Uterus (tissue), 4 donors: ENCODE results near the gene EHBP1L1. TPM values are rescaled to one million over a fixed set of nuclear protein-coding genes. Genes with fewer than 3 reads are reported as not detected.

ENCODE experiments used
- DNase-seq, 2 donors: peaks; one replicate each; pipeline ENCODE4 v3.0.0-alpha.2; 2019 to 2020
- H3K27ac ChIP-seq, 2 donors: fragments of 200-600 bp; sonication (generic); 1 replicate in 1 of 2; 2 replicates in 1 of 2; pipeline ENCODE4 v1.5.1; 2016 to 2018
- H3K27me3 ChIP-seq, 2 donors: fragments of 200-600 bp; sonication (generic); one replicate each; pipeline ENCODE4 v1.5.1; 2018 to 2019; ENCODE audit warnings: control low read depth in 1 of 2
- H3K36me3 ChIP-seq, 2 donors: fragments of 200-600 bp; sonication (generic); one replicate each; pipeline ENCODE4 v1.5.1; 2019; ENCODE audit warnings: control low read depth in 1 of 2
- H3K4me1 ChIP-seq, 2 donors: fragments of 200-600 bp; sonication (generic); one replicate each; pipeline ENCODE4 v1.5.1; 2018 to 2019; ENCODE audit warnings: control low read depth in 1 of 2
- H3K4me3 ChIP-seq, 2 donors: fragments of 200-600 bp; sonication (generic); 1 replicate in 1 of 2; 2 replicates in 1 of 2; pipeline ENCODE4 v1.5.1; 2018 to 2019; ENCODE audit warnings: mild to moderate bottlenecking in 1 of 2
- H3K9me3 ChIP-seq, 2 donors: fragments of 200-600 bp; sonication (generic); one replicate each; pipeline ENCODE4 v1.5.1; 2019; ENCODE audit warnings: control low read depth in 1 of 2
- CTCF ChIP-seq, 4 experiments: fragments of 200-600 bp in 2 of 4; fragments of 450-650 bp in 2 of 4; sonication (generic) in 2 of 4; IDR thresholded peaks; one replicate each; pipeline ENCODE4 v1.5.1; 2016 to 2019; ENCODE audit warnings: antibody characterized with exemption in 4 of 4, mild to moderate bottlenecking in 2 of 4, moderate library complexity in 1 of 4
- POLR2A ChIP-seq, 2 donors: fragments of 450-650 bp; IDR thresholded peaks; one replicate each; pipeline ENCODE4 v1.6.1; 2016; ENCODE audit warnings: antibody characterized with exemption in 2 of 2, mild to moderate bottlenecking in 1 of 2, moderate library complexity in 1 of 2
- intact Hi-C: fragments of 100-400 bp; cut with DNase I; formaldehyde crosslinking; loops from one replicate; pipeline ENCODE4 v1.15.1; 2023; ENCODE audit warnings: low total_unique reads
- total RNA-seq, 4 donors: library from RNA; depleted of rRNA in 3 of 4; stranded (reverse); fragments of >200 nt in 3 of 4; gene quantifications; one replicate each; pipeline versions ENCODE4 v1.1.0 to v1.2.4, GENCODE V29; 2014 to 2023
- donor health status: DM: yes; HTN: yes; CAD: no.

The EHBP1L1 gene
- total RNA-seq, 4 donors from 2014 or later = 44.2 to 159 (median 69.5) TPM

GRCh38 chr11:65609229-65609628, 33.4 kb downstream of the EHBP1L1 start:
- Histone ChIP-seq H3K27ac (peak overlapping the region in 1 of 2 donors; percentile 86), H3K4me3 (no peak overlapping the region), H3K4me1 (peaks cover 0 to 12% of the 10 kb centered on the region in 2 donors), H3K9me3 (no peaks in the 10 kb centered on the region), H3K27me3 (no peaks in the 10 kb centered on the region), H3K36me3 (no peaks in the 10 kb centered on the region)
- DNase-seq = no peak
- intact Hi-C loops = loop anchor here (10.0 kb wide), 1 partner anchor 234 kb away; no protein-coding TSS in a partner anchor
- TF ChIP-seq POLR2A (IDR thresholded peaks at IDR 0.05) (no peak), CTCF (IDR thresholded peaks at IDR 0.05) (no peak)

- Histone ChIP-seq H3K27ac (peak overlapping the region; percentile 17 to 86), H3K4me1 (peaks cover 0 to 12% of the 10 kb centered on the region in 2 donors), H3K4me3 (no peak overlapping the region), H3K36me3 (no peaks in the 10 kb centered on the region), H3K27me3 (no peaks in the 10 kb centered on the region), H3K9me3 (no peaks in the 10 kb centered on the region)
- TF ChIP-seq POLR2A (IDR thresholded peaks at IDR 0.05) = no peak
- no peak for TF ChIP-seq CTCF (IDR thresholded peaks at IDR 0.05)
- intact Hi-C loops = loop anchor here (10.0 kb wide), 1 partner anchor 235 kb away; no protein-coding TSS in a partner anchor
- no peak for DNase-seq
Measured at GRCh38 chr11:65609665-65610064, 33.8 kb downstream of the EHBP1L1 start.

DNA sequence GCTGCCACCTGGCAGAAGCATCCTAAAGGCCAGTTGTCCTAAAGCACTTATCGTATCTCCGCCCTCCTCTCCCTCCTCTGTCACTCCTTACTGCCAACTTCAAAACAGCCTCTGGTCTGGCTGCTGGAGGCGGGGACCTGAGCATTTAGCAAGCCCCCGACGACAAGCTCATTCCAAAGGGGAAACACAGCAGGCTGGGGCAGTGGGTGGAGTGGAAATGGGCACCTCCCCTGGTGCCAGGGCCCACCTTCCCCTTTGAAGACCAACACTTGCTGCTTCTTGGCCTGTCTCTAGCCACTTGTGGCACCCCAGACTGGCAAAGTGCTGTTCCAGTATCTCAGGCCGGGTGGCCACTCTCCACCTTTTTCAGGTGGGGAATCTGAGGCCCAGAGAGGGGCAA, 34.6 kb downstream of the EHBP1L1 start:
- Histone ChIP-seq H3K27me3 (no peaks in the 10 kb centered on the region), H3K4me1 (peaks cover 0 to 12% of the 10 kb centered on the region in 2 donors), H3K4me3 (no peak overlapping the region), H3K9me3 (no peaks in the 10 kb centered on the region), H3K27ac (peak overlapping the region; percentile 86 to 87), H3K36me3 (no peaks in the 10 kb centered on the region)
- TF ChIP-seq CTCF (IDR thresholded peaks at IDR 0.05) (no peak), POLR2A (IDR thresholded peaks at IDR 0.05) (no peak)
- no peak for DNase-seq
- intact Hi-C loops = no loop called here

GRCh38 chr11:65611028-65611757, 35.3 kb downstream of the EHBP1L1 start:
- H3K27me3 ChIP-seq = no peaks in the 10 kb centered on the region
- H3K9me3 ChIP-seq = no peaks in the 10 kb centered on the region
- H3K27ac ChIP-seq = peak overlapping the region; percentile 86 to 87
- no peak for DNase-seq
- TF ChIP-seq POLR2A (IDR thresholded peaks at IDR 0.05) (no peak), CTCF (IDR thresholded peaks at IDR 0.05) (no peak)
- H3K4me1 ChIP-seq = peaks cover 0 to 14% of the 10 kb centered on the region in 2 donors
- intact Hi-C loops = no loop called here
- no peaks in the 10 kb centered on the region for H3K36me3 ChIP-seq
- H3K4me3 ChIP-seq = peak overlapping the region in 1 of 2 donors; percentile 1
